HG02623 (cell line): ENCODE data around the gene C11orf71.

Experiments
- ATAC-seq: cut with Tn5 transposase; IDR thresholded peaks from one replicate; pipeline ENCODE4 v1.9.1; 2021; ENCODE audit warnings: moderate library complexity; ENCODE audit not compliant: unreplicated experiment

C11orf71 gene

DNA sequence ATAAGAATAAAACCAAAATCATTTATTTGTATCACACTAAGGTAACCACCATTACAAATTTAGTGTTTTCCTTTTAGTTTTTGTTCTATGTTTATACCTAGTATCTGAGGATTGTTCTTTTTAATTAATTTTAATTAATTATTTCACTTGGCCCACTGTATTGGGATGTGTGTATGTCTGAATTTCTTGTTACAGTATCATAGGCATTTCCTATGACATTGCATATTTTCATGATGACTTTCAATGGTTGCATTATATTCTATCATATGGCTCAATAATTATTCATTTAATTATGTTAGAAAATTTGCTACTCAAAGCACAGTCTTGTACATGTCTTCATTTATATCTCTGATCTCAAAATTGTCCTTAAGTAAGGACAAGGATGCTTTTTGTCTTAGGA, 41.0 kb downstream of the C11orf71 start:
- ATAC-seq = no peak

DNA sequence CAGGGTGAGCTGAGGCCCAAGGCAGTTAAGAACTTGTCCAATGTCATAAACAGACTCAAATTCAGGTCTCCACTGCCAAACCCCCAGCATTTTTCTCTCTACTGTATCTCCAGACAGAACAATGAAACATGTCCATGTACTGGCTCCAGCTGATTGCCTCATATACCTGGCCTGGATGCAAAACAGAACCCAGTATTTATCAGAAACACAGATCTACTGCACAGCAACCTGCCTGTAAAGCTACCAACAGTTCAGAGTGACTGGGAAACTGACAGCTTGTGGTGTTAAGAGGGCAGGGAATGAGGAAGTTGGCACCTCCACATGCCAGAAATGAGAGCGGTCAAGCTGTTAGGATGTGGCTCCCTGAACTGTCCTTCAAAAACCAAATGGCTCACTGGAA, 41.6 kb downstream of the C11orf71 start:
- ATAC-seq = no peak

DNA sequence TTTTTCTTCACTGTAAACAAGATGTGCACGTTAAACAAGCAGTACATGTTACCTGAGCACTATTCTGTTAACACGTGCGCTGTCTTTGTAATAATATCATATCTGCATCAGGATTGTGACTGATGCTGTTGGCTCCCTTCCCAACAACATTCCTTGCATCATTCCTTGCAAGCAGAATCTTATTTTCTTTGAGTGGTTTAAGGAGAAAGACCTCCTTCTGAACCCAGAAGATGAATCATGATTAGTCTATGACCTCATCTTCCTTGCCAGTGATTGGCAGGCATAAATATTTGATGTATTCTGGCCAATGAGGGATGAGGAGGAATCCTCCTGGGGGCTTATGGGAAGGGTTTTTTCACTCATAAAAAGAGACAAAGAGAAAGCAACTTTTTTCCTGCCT, 46.2 kb downstream of the C11orf71 start:
- ATAC-seq = no peak

DNA sequence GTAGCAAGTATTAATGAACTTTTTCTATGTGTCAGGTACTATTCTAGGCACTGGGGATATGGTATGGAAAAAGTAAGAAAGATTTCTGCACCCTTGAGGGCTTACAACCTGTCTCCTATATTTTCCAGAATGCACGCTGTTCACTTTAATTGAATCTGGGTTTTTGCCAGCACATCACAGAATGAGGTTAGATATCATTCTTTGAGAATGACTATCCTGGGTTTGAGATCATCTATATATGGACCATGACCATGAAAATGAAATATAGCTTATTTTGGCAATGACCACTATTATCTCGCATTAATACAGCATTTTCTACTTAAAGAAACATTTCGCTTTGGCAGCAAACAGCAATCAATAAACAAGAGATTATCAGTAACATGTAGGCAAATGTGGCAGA, 46.9 kb downstream of the C11orf71 start:
- ATAC-seq = no peak

DNA sequence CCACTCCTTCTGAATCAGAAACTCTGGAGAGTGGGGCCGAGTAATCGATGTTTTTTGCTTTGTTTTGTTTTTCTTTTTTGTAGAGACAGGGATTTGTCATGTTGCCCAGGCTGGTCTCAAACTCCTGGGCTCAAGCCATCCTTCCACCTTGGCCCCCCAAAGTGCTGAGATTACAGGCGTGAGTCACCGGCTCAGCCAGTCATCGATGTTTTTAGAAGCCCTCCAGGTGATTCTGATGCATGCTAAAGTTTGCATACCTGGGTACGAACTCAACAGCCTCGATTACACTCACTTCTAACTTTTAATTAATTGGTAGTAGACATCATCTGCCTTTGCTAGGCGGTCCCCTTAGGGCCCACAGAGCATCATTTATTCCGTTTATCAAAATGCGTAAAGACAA, 50.3 kb downstream of the C11orf71 start:
- no peak for ATAC-seq
